GM19468 (cell line): ENCODE measurements around the gene PRPSAP1.

Source experiments
- ATAC-seq: cut with Tn5 transposase; IDR thresholded peaks from one replicate; pipeline ENCODE4 v1.9.1; 2021; ENCODE audit warnings: mild to moderate bottlenecking, moderate library complexity, moderate number of reproducible peaks; ENCODE audit not compliant: unreplicated experiment; ENCODE audit errors: extremely low read depth

The PRPSAP1 gene

GRCh38 chr17:76384222-76384986 lies 30.7 kb upstream of the PRPSAP1 start, which contains the start of gene SPHK1:
Gene SPHK1, plus strand, starts transcription at chr17:76384609. Its CDS starts 1,036 bp downstream, at chr17:76385645.
- ATAC-seq: peak; percentile 18

- no peak for ATAC-seq
Observed at GRCh38 chr17:76383546-76384221, 30.0 kb upstream of the PRPSAP1 start.

GRCh38 chr17:76382803-76383545 lies 29.3 kb upstream of the PRPSAP1 start:
- no peak for ATAC-seq

GRCh38 chr17:76382351-76382802 lies 28.7 kb upstream of the PRPSAP1 start:
- no peak for ATAC-seq

- no peak for ATAC-seq
Observed at GRCh38 chr17:76381633-76382350, 28.1 kb upstream of the PRPSAP1 start.

- no peak for ATAC-seq
Observed at GRCh38 chr17:76379646-76380376, 26.1 kb upstream of the PRPSAP1 start.

- ATAC-seq: no peak
Observed at GRCh38 chr17:76379275-76379641, 25.5 kb upstream of the PRPSAP1 start.

- ATAC-seq: no peak
Observed at GRCh38 chr17:76378548-76379274, 25.0 kb upstream of the PRPSAP1 start.

- ATAC-seq: no peak
Observed at GRCh38 chr17:76376318-76377133, 22.8 kb upstream of the PRPSAP1 start.

GRCh38 chr17:76371656-76372628 lies 18.2 kb upstream of the PRPSAP1 start:
- no peak for ATAC-seq

GRCh38 chr17:76370261-76370993 lies 16.7 kb upstream of the PRPSAP1 start:
- ATAC-seq: no peak

- no peak for ATAC-seq
Observed at GRCh38 chr17:76369804-76370203, 16.1 kb upstream of the PRPSAP1 start.

- no peak for ATAC-seq
Observed at GRCh38 chr17:76369379-76369778, 15.7 kb upstream of the PRPSAP1 start.

GRCh38 chr17:76368545-76368944 lies 14.8 kb upstream of the PRPSAP1 start:
- ATAC-seq: no peak

- no peak for ATAC-seq
Observed at GRCh38 chr17:76367642-76368041, 13.9 kb upstream of the PRPSAP1 start.

GRCh38 chr17:76366247-76366646 lies 12.5 kb upstream of the PRPSAP1 start:
- ATAC-seq: no peak
